GM03348 (cell line): ENCODE measurements around the gene CLEC2L.

Source experiments
- DNase-seq: peaks from one replicate; pipeline ENCODE4 v3.0.0; 2012; ENCODE audit warnings: low spot score

CLEC2L gene

DNA sequence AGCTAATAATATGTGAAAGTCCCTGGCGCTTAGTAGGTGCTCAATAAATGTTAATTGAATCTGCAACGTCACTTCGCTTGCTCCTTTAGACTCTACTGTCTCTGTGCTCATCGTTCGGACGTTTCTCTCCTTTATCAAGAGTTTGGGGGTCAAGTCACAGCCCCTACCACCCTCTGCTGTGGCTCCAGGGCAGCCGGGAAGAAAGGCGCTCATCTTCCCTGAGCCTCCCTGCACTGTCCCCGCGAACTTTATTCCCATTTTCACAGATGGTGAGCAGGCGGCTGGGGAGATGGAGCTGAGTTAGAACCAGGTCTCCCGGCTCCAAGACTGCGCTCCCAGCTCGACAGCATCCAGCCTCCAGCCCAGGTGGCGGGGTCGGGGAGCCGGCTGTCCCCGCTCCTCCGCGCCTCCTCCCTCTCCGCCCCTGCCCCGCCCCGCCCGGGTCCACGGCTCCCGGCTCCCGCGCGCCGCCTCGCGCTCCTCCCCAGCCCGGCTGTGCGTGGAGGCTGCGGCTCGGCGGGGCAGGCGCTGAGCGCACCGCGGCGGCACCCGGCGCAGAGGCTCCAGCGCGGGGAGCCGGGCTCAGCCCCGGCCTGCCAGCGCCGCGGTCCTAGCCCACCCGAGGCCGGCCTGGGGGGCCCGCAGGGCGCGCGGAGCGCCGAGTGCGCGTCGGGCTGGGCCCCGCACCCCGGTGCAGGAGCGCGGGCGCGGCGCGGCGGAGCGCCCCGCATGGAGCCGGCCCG, at the start of gene CLEC2L:
CLEC2L (plus strand) TSS at position 487 of the 743 bp plus-strand sequence; CDS start at position 730, 243 bp downstream.
- peak; percentile 55 for DNase-seq

DNA sequence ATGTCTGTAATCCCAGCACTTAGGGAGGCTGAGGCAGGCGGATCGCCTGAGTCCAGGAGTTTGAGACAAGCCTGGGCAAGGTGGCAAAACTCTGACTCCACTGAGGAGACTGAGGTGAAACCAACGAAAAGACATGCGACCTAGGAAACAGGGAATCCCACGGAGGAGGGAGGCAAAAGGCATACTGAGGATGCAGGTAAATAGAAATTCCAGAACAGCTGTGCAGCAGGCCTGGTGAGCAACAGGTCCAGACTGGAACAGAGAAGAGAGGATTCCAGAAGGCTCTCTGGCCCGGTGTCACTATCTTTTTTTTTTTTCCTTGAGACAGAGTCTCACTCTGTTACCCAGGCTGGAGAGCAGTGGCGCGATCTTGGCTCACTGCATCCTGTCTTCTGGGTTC, 47.3 kb upstream of the CLEC2L start:
- DNase-seq, result no peak

DNA sequence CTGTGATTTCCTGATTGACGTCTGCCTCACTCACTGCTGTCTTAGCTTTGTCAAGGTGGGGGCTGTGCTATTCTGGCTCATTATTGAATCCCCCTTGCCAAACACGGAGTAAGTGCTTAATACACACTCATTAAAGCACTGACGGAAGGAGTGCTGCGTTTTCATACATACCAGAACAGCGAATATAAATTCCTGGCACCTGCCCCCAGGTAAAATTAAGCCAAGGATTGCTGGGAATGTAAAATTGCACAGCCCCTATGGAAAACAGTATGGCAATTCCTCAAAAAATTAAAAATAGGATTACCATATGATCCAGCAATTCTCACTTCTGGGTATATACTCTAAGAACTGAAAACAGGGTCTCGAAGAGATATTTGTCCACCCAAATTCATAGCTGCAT, 46.6 kb upstream of the CLEC2L start:
- no peak for DNase-seq

DNA sequence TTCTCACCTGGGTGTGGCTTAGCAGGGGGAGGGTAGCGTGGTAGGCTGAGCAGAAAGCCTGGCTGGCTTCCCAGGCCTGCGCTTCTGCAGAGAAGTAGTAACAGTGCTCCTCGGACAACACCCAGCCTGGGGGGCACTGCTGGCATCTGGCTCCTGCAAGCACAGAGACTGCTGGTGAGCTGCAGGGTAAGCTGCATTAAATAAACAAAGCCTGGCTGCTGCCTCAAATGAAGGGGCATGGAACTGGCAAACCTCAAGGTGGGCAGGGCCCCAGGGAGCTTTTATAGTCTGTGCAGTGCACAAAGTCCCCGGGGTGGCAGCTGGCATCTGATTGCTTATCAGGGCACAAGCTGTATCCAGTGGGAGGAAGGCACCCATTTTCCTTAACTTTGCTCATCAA, 43.9 kb upstream of the CLEC2L start:
- DNase-seq, result no peak

DNA sequence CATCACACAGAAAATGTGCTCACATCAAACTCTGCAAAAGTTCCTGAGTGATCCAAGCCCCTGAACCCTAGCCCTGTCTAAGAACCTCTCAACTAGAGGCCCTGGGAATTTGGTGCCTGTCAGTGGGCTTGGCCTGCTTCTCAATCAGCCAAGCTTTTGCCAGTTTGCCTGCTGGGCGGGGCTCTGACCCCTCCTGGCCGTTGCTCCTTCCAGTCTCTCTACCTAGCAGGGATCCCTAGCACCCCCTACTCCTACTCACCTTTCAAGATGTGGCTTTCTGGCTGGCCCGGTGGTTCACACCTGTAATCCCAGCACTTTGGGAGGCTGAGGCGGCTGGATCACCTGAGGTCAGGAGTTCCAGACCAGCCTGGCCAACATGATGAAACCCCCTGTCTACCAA, 42.1 kb upstream of the CLEC2L start:
- DNase-seq, result no peak

DNA sequence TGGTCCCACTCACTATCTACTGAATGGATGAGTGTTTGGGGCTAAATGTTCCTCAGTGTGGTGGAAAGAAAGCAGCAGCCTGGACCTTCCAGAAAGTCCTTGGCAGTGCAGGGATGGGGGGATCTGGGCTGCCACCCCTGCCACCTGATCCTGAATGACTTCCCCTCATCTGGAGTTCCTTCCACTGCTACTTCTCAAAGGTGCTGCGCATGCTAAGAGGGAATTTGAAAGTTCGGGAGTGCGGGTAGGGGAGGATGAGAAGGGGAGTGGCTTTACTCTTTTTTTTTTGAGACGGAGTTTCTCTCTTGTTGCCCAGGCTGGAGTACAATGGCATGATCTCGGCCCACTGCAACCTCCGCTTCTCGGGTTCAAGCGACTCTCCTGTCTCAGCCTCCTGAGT, 41.4 kb upstream of the CLEC2L start:
- no peak for DNase-seq

DNA sequence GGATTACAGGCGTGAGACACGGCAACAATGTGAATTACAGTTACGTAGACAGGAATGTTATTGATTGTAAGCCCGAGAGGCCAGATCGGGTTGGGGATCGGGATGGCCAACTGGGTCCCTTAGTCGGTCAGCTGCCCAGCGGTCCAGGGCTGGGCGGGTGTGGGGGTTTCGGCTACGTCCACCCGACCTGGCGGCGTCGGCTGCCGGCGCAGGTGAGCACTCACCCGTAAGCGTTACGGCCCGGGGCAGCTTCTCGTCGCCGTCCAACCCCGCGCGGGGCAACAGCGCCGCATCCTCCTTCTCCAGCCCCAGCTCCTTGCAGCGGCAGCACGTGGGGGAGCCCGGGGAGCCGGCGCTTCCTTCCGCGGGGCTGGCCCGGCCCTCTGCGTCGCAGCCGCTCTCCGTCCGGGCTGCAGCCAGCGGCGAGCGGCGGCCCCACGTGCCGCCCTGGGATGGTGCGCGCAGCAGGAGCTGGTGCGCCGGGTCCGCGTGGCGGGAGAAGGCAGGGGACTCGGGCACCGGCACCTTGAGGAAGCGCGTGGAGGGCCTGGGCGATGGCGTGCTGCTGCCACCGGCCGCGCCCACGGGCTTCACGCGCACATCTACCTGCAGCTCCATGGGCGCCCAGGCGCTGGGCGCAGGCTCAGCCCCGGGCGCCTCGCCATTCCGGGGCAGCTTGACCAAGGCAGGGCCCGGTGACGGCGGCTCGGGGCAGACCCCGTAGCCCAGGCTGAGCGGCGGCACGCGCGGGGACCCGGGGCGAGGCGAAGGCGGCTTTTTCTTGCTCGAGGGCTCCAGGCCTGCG, 40.6 kb upstream of the CLEC2L start:
- peak; percentile 60 for DNase-seq

DNA sequence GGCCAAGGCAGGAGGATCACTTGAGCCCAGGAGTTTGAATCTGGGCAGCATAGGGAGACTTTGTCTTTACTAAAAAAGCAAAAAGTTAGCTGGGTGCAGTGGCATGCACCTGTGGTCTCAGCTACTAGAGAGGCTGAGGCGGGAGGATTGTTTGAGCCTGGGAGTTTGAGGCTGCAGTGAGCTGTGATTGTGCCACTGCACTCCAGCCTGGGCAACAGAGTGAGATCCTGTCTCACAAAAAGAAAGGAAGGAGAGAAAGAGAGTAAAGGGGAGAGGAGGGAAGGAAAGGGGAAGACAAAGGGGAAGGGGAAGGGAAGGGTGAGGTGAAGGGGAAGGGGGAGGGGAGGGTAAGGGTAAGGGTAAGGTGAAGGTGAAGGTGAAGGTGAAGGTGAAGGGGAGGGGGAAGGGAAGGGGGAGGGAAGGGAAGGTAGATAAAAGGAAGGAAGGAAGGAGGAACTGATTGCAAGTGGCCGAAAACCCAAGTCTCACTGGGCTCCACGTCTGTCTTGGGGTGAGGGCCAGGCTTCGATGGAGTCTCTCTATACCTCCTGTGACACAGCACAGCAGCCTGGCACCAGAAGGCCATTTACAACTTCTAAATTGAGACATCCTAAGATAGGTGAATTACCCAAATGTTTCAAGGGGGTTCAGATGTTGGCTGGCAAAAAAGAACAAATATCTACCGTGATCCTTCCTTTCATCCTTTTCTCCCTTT, 36.0 kb upstream of the CLEC2L start:
- no peak for DNase-seq

DNA sequence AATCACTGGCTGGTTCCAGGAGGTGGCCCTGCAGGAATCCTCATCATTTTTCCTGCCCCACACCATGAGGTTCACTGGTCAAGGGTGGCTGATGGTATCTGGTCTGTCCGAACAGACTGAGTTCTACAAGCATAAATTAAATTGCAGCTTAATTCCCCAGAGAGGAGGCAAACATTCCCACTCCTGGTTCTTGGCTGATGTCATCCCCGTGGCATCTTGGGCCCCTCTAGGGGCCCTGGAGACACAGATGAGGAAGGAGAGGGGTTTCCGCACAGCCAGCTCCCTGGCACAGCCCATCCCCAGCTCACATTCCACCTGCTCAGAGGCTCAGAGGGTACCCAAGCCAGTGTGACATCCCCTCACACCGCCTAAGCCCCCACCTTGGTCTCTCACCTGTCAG, 34.7 kb upstream of the CLEC2L start:
- no peak for DNase-seq

DNA sequence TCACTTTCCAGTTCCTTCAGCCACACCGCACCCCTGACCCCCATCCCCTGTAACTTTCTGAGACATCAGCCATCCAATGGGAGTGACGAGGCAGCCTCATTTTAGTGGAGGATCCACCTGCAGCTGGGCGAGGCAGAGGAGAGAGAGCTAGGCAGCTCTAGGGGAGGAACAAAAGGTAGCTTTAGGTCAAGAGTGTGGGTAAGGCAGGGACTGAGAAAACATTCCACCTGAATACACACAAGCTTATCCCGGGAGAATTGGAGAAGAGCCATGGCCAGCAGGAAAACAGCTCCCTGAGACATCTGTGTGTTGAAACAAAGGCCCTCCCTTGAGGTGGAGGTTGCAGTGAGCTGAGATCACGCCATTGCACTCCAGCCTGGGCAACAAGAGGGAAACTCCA, 33.4 kb upstream of the CLEC2L start:
- DNase-seq, result no peak

DNA sequence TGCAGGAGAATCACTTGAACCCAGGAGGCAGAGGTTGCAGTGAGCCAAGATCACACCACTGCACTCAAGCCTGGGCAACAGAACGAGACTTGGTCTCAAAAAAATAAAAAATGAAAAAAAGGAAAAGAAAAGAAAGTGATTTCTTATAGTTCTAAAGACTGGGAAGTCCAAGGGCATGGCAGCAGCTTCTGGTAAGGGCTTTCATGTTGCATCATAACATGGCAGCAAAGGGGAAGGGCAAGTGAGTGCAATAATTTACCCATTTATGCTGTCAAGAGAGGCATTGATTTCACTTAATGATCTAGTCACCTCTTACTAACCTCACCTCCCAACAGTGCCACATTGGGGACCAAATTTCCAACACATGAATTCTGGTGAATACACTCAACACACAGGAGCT, 31.2 kb upstream of the CLEC2L start:
- no peak for DNase-seq

DNA sequence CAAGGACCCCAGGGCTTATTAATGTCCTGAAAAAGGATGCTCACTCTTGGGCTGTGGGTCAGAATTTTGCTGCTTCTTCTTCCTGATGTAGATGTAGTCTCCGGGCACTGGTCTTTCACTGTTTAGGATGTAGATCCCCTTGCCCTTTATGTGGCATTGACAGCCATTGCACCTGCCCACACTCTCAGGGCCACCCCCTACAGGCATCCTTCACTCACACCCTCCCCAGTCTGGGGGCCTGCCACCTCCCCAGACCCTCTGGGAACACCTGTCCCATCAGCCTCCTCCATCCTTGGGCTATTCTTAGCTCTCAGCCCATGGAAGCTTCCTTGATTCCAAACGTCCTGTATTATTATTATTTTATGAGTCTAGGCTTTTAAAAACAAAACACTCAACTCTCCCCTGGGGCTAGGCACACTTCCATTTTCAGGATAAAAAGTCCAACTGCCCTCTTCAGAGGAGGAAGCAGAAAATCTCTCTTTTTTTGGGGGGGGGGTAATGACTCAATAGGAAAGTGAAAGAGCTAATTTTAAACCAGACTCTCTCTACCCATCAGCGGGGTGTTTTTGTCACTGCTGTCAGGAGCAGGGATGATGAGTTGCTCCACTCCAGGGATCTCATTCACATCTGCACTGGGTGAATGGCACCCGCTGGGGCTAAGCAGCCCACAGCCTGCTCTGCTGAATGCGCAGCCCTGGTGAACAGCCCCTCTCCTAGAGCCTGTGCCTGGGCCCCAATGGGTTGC, 28.5 kb upstream of the CLEC2L start:
- no peak for DNase-seq

DNA sequence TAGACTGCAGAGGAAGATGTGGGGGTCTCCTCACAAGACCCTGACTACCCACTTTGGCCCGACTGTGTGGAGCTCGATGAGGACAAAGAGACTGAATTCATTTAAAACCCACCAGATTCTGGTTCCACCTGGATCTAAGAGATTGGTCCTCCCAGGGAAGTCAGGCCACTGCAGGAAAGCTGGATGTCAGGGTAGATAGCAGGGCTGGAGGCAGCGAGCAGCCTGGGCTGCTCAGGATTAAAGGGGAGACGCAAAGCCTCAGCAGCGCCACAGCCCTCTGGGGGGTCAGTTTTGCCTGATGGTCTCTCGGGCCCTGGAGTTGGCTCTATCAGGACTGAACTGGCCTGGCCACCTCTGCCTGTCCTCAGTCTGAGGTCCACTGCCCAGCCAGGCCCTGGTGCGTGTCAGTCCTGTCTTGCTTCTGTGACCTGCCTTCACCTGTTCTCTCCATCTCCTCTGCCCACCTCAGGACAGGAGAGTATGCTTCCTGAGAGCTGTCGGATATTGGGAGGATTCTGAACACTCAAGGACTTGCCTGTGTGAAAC, 27.8 kb upstream of the CLEC2L start:
- no peak for DNase-seq

DNA sequence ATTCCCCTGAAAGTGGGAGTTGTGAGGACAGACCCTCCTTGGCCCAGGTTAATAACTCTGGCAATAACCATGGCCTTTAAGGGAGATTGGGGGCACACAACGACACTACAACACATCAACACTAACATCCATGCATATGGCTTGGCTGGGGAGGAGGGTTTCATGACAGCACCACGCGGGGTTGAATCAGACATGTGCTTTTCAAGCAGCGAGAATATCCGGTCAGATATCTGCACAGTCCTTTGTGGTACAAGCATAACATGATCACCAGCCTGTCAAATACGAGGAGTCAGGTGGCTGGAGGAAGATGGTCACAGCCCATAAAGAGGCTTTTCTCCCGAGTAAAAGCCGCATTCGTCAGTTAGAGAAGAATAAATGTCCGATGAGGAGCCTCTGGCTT, 27.0 kb upstream of the CLEC2L start:
- DNase-seq, result no peak

DNA sequence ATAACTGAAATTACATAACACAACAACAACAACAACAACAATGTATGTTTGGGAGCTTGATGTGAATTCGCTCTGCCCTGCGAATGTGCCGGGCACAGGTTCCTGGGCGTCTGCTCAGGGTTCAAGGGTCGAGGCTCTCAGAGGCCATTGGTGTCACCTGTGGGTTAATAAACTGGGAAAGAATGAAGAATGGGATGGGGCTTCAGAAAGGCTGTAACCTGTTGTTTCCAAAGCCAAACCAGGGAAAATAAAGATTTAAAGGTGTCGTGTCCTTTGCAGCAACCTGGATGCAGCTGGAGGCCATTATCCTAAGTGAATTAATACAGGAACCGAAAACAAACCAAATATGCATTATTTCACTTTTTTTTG, 22.7 kb upstream of the CLEC2L start:
- no peak for DNase-seq

DNA sequence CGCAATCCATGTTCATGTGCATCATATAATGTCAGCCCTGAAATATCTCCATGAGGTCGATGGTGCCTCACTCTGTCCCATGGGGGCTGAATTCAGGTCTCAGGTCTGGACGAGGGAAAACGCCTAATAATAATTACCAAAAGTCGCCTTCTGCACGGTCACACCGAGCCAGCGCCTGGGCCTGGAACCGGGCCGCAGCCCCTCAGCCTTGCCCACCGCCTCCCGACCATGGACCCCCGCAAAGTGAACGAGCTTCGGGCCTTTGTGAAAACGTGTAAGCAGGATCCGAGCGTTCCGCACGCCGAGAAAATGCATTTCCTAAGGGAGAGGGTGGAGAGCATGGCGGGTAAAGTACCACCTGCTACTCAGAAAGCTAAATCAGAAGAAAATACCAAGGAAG, 21.3 kb upstream of the CLEC2L start:
- DNase-seq, result no peak

DNA sequence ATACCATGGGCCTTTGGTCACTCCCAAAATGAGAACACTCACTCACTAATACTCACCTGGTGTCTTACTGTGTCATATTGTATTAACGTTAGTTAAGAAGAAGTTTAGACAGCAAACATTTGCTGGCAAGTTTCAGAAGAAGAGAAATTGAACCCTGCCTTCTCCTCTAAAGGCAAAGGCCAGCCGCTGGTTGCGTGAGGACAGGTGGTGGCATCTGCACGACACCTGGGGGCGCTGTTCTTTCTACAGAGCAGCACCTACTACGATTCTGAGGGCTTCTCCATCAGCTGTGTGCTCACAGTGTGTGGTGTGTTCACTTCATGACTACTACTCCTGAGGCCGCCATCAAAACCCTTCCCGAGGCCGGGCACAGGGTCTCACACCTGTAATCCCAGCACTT, 17.9 kb upstream of the CLEC2L start:
- no peak for DNase-seq

DNA sequence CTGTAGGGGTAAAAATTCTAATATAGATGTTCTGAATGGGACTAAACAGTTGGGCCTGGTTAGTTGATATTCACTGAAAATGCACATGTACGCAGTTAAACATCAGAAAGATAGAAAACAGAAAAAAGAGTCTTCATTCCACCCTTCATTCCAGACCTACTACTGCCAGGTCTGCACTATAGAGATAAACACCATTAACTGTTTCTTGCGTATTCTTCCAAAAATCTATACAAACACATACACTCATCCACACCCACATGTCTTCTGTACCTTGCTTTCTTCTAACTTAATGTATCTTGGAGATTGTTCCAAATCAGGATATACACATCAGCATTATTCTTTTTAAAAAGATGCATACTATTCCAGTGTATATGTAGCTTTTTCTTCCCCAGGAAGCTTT, 13.9 kb upstream of the CLEC2L start:
- DNase-seq, result no peak

DNA sequence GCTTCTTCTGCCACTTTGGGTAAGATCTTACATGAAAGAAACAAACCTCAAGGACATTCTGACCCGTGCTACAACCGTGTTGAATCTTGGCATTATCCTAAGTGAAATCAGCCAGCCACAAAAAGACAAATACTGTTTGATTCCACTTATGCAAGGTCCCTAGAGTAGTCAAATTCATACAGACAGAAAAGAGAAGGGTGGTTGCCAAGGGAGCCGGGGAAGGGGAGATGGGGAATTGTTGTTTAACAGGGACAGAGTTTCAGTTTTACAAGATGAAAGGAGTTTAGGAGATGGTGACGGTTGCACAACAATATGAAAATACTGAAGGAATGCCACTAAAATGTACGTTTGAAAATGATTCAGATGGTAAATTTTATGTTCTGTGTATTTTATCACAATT, 12.2 kb upstream of the CLEC2L start:
- no peak for DNase-seq

DNA sequence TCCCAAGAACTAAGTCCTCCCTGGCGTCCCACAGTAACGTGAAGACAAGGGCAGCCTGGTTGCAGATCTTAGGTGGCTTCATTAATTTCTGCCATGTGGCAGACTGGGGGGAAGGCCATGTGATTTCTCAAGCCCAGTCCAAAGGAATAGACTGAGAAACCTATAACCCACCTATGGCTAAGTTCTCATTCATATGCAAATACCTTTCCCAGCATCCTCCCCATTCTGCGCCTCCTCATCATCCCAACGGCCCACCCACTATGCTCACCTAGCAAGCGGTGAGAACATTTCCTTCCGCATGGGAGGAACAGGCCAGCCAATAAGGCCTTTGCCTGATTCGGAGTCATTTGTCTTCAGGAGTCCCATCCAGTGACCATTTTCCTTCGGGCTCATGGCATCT, 8.2 kb upstream of the CLEC2L start:
- no peak for DNase-seq

DNA sequence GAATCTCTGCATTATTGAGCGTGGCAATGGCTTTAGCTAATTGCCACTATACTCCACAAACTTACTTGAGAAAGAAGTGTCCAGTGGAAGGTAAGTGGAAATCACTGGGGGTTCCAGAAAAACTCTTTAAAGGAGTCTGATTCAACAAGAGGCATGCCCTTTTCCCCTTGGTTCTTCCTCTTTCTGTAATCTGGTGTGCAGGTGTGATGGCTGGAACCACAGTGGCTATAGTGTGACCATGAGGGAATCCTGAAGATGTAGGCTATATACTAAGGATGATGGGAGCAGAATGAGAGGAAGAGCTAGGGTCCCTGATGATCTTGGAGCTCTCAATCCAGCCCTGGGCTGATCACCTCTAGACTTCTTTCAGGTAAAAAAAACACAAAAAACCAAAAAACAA, 2.0 kb upstream of the CLEC2L start:
- DNase-seq, result no peak

DNA sequence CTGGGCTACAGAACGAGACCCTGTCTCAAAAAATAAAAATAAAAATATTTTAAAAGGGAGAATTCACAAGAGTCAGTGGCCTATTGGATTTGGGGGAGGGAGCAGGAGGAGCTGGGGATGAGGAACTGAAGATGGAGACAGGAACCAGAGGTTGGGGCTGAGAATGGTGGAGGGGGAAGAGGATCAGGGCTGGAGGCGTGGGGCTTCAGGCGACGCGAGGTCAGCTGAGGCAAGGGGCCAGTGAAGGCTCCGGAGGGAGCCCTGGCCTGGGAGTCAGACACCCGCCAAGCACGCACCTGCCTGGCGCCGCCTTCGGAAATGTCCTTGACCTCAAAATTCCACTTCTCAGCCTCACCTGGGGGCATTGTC, 671 bp upstream of the CLEC2L start:
- DNase-seq, result no peak
